Kidney glomerular epithelial cell (primary cell): Measurements from ENCODE around the gene POLRMT.
"Not testable (repeated sequence)": the region's sequence is repeated elsewhere in the genome, so short reads cannot be mapped to it uniquely, and the experiment has no call there.

Experiments
- DNase-seq: peaks from one replicate; lab custom pipeline; 2025; lab: John Stamatoyannopoulos, UW

The POLRMT gene

GRCh38 chr19:633068-633785 lies at the start of gene POLRMT:
POLRMT (minus strand) TSS chr19:633537; CDS start chr19:633512, 25 bp downstream.
- DNase-seq, result peak; percentile 95

GRCh38 chr19:682678-683320 lies 49.5 kb upstream of the POLRMT start:
- DNase-seq, result no peak

GRCh38 chr19:681029-682019 lies 48.0 kb upstream of the POLRMT start:
- DNase-seq, result no peak

- peak; percentile 94 for DNase-seq
Measured at GRCh38 chr19:680287-681028, 47.1 kb upstream of the POLRMT start.

- DNase-seq, result no peak
Measured at GRCh38 chr19:679418-680286, 46.3 kb upstream of the POLRMT start.

GRCh38 chr19:678791-679388 lies 45.6 kb upstream of the POLRMT start:
- no peak for DNase-seq

- peak; percentile 52 for DNase-seq
Measured at GRCh38 chr19:677601-678436, 44.5 kb upstream of the POLRMT start.

GRCh38 chr19:677201-677600 lies 43.9 kb upstream of the POLRMT start:
- DNase-seq, result peak; percentile 81

- DNase-seq, result no peak
Measured at GRCh38 chr19:676339-677105, 43.2 kb upstream of the POLRMT start, which contains the start of gene FSTL3. FSTL3 (plus strand) TSS chr19:676392; CDS start chr19:676424, 32 bp downstream.

- no peak for DNase-seq
Measured at GRCh38 chr19:676007-676338, 42.6 kb upstream of the POLRMT start.

- DNase-seq, result no peak
Measured at GRCh38 chr19:674282-675151, 41.2 kb upstream of the POLRMT start.

GRCh38 chr19:670609-671075 lies 37.3 kb upstream of the POLRMT start:
- DNase-seq, result no peak

- not testable (repeated sequence) for DNase-seq
Measured at GRCh38 chr19:668675-669434, 35.5 kb upstream of the POLRMT start.

GRCh38 chr19:666985-667573 lies 33.7 kb upstream of the POLRMT start:
- DNase-seq, result not testable (repeated sequence)

GRCh38 chr19:664913-665443 lies 31.6 kb upstream of the POLRMT start:
- DNase-seq, result peak; percentile 72

GRCh38 chr19:663682-664117 lies 30.4 kb upstream of the POLRMT start:
- DNase-seq, result no peak
